HepG2 (cell line): ENCODE measurements around the gene FEV. TPM values are rescaled to one million over a fixed set of nuclear protein-coding genes. Genes with fewer than 3 reads are reported as not detected.

ENCODE experiments used
- ARID2 ChIP-seq: sonication (generic); formaldehyde crosslinking; IDR thresholded peaks from 2 replicates; pipeline ENCODE4 v1.8.1; 2022; ENCODE audit warnings: mild to moderate bottlenecking, missing genetic modification reagents, borderline replicate concordance
- GATAD1 ChIP-seq: IDR thresholded peaks from 2 replicates; pipeline ENCODE4 v1.6.1; 2016; ENCODE audit warnings: missing genetic modification reagents, missing compliant biosample characterization
- GATAD2A ChIP-seq: IDR thresholded peaks from 2 replicates; pipeline ENCODE4 v1.6.1; 2016
- HMGXB3 ChIP-seq: sonication (generic); formaldehyde crosslinking; IDR thresholded peaks from 2 replicates; pipeline ENCODE4 v1.4.0; 2020; ENCODE audit warnings: missing genetic modification reagents, borderline replicate concordance
- HNRNPH1 ChIP-seq: fragments of 200-400 bp; formaldehyde crosslinking; optimal IDR thresholded peaks from 2 replicates; pipeline ENCODE3; 2017; ENCODE audit warnings: mild to moderate bottlenecking, low read depth, low read length
- SMARCE1 ChIP-seq: fragments of 450-650 bp; IDR thresholded peaks from 2 replicates; pipeline ENCODE4 v1.6.1; 2017; ENCODE audit warnings: borderline replicate concordance
- ZNF143 ChIP-seq: sonication (generic); formaldehyde crosslinking; IDR thresholded peaks from 2 replicates; pipeline ENCODE4 v1.4.0; 2020; ENCODE audit warnings: missing genetic modification reagents
- ZNF235 ChIP-seq: sonication (generic); formaldehyde crosslinking; IDR thresholded peaks from 2 replicates; pipeline ENCODE4 v1.8.1; 2023; ENCODE audit warnings: mild to moderate bottlenecking, missing genetic modification reagents, borderline replicate concordance
- ZNF414 ChIP-seq: sonication (generic); formaldehyde crosslinking; IDR thresholded peaks from 2 replicates; pipeline ENCODE4 v1.5.0; 2020; ENCODE audit warnings: missing genetic modification reagents
- ZNF451 ChIP-seq: sonication (generic); formaldehyde crosslinking; IDR thresholded peaks from 2 replicates; pipeline ENCODE4 v1.5.0; 2020; ENCODE audit warnings: mild to moderate bottlenecking, missing genetic modification reagents
- ZNF513 ChIP-seq: sonication (generic); formaldehyde crosslinking; conservative IDR thresholded peaks from 2 replicates; pipeline ENCODE4 v1.5.0; 2020; ENCODE audit warnings: missing genetic modification reagents
- ZNF670 ChIP-seq: sonication (generic); formaldehyde crosslinking; IDR thresholded peaks from 2 replicates; pipeline ENCODE4 v1.8.0; 2022; ENCODE audit warnings: mild to moderate bottlenecking, missing genetic modification reagents, borderline replicate concordance
- ZNF747 ChIP-seq: sonication (generic); formaldehyde crosslinking; IDR thresholded peaks from 2 replicates; pipeline ENCODE4 v1.8.1; 2023; ENCODE audit warnings: missing genetic modification reagents, mild to moderate bottlenecking, borderline replicate concordance
- polyA plus RNA-seq, 8 experiments: library from polyadenylated mRNA; depleted of rRNA in 3 of 8; stranded (reverse) in 7 of 8; unstranded in 1 of 8; fragments of >200 nt; fragmentation: Illumina TruSeq in 4 of 8; extraction: Trizol in 4 of 8; gene quantifications; 2 replicates each; pipeline versions ENCODE4 v1.2.1 to v1.2.3, GENCODE V29; 2011 to 2016; ENCODE audit warnings: low read depth in 4 of 8, missing spikeins in 1 of 8, mixed read lengths in 1 of 8; ENCODE audit not compliant: insufficient read depth in 1 of 8
- total RNA-seq, 5 experiments: library from RNA; depleted of rRNA; stranded (reverse); fragments of >200 nt; fragmentation: Illumina TruSeq; extraction: Trizol; gene quantifications; 2 replicates each; pipeline ENCODE4 v1.2.3, GENCODE V29; 2016; ENCODE audit warnings: low read depth in 1 of 5
- TF ChIP-seq, protein P1 (sequence below): sonication (generic); formaldehyde crosslinking; IDR thresholded peaks from 2 replicates; pipeline ENCODE4 v1.4.0; 2020; ENCODE audit warnings: missing genetic modification reagents
- TF ChIP-seq, protein P2 (sequence below): sonication (generic); formaldehyde crosslinking; IDR thresholded peaks from 2 replicates; pipeline ENCODE4 v1.4.0; 2020; ENCODE audit warnings: missing genetic modification reagents
- TF ChIP-seq, protein P3 (sequence below): sonication (generic); formaldehyde crosslinking; IDR thresholded peaks from 2 replicates; pipeline ENCODE4 v1.8.1; 2022; ENCODE audit warnings: low read depth, mild to moderate bottlenecking, missing genetic modification reagents

The FEV gene
- total and polyA plus RNA-seq, 2 of the 13 experiments (the other 11 are each of a cell fraction or from before 2014, with no cell fraction given) = not detected

- TF ChIP-seq, protein P1, sequence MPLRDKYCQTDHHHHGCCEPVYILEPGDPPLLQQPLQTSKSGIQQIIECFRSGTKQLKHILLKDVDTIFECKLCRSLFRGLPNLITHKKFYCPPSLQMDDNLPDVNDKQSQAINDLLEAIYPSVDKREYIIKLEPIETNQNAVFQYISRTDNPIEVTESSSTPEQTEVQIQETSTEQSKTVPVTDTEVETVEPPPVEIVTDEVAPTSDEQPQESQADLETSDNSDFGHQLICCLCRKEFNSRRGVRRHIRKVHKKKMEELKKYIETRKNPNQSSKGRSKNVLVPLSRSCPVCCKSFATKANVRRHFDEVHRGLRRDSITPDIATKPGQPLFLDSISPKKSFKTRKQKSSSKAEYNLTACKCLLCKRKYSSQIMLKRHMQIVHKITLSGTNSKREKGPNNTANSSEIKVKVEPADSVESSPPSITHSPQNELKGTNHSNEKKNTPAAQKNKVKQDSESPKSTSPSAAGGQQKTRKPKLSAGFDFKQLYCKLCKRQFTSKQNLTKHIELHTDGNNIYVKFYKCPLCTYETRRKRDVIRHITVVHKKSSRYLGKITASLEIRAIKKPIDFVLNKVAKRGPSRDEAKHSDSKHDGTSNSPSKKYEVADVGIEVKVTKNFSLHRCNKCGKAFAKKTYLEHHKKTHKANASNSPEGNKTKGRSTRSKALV (CRISPR knock-in tag) = peak; percentile 39; the same call in 1 of the 2 replicates
- TF ChIP-seq ZNF747 (CRISPR knock-in tag) (peak; percentile 81; the same call in 1 of the 2 replicates), HNRNPH1 (no peak), ZNF414 (CRISPR knock-in tag) (peak; percentile 94), ZNF451 (no peak; the same call in 1 of the 2 replicates), SMARCE1 (no peak), GATAD2A (CRISPR knock-in tag) (peak; percentile 64), ZNF670 (peak; percentile 83; the same call in 1 of the 2 replicates), ARID2 (CRISPR knock-in tag) (no peak), GATAD1 (CRISPR knock-in tag) (0 out of 2 replicates have a peak, but pooled peaks have one; percentile 27), HMGXB3 (CRISPR knock-in tag) (no peak), ZNF235 (peak; percentile 92; the same call in 1 of the 2 replicates), ZNF513 (CRISPR knock-in tag) (no peak), ZNF143 (CRISPR knock-in tag) (no peak)
- TF ChIP-seq, protein P2, sequence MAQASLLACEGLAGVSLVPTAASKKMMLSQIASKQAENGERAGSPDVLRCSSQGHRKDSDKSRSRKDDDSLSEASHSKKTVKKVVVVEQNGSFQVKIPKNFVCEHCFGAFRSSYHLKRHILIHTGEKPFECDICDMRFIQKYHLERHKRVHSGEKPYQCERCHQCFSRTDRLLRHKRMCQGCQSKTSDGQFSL (CRISPR knock-in tag) = peak; percentile 69
- TF ChIP-seq, protein P3, sequence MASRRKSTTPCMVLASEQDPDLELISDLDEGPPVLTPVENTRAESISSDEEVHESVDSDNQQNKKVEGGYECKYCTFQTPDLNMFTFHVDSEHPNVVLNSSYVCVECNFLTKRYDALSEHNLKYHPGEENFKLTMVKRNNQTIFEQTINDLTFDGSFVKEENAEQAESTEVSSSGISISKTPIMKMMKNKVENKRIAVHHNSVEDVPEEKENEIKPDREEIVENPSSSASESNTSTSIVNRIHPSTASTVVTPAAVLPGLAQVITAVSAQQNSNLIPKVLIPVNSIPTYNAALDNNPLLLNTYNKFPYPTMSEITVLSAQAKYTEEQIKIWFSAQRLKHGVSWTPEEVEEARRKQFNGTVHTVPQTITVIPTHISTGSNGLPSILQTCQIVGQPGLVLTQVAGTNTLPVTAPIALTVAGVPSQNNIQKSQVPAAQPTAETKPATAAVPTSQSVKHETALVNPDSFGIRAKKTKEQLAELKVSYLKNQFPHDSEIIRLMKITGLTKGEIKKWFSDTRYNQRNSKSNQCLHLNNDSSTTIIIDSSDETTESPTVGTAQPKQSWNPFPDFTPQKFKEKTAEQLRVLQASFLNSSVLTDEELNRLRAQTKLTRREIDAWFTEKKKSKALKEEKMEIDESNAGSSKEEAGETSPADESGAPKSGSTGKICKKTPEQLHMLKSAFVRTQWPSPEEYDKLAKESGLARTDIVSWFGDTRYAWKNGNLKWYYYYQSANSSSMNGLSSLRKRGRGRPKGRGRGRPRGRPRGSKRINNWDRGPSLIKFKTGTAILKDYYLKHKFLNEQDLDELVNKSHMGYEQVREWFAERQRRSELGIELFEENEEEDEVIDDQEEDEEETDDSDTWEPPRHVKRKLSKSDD (CRISPR knock-in tag) = peak; percentile 87
These were observed 16.8 kb upstream of the FEV start (continued) for GRCh38 chr2:219001577-219002394.
